C4-2B (cell line): ENCODE data around the gene IQCM.

ENCODE experiments used
- H3K27ac ChIP-seq: fragments of 450-650 bp; 2 replicates; pipeline ENCODE4 v1.5.1; 2017
- ZFX ChIP-seq: fragments of 450-650 bp; IDR thresholded peaks from 2 replicates; pipeline ENCODE4 v1.6.1; 2017
- TF ChIP-seq, protein P1 (sequence below): fragments of 450-650 bp; conservative IDR thresholded peaks from 2 replicates; pipeline ENCODE4 v1.5.1; 2017; ENCODE audit warnings: mild to moderate bottlenecking

IQCM gene

DNA sequence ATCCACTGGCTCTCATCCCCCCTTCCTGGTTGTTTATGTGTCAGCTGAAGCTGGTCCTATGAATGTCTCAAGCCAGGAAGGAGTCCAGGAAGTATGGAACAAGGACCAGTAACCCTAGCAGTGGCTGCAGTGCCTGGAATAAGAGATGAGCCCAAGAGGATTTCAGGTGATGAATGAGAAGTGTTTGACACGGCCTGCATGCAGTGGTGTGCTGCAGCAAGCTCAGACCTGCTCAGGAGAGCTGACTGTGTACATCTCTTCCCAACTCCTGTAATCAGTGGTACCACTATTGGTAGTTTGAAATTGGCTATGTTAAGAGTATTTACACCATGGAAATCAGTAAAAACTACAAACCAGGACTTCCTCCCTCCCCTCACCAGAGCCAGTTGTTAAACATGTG, 88.0 kb downstream of the IQCM start:
- H3K27ac ChIP-seq, result no peak overlapping the region
- TF ChIP-seq, protein P1, sequence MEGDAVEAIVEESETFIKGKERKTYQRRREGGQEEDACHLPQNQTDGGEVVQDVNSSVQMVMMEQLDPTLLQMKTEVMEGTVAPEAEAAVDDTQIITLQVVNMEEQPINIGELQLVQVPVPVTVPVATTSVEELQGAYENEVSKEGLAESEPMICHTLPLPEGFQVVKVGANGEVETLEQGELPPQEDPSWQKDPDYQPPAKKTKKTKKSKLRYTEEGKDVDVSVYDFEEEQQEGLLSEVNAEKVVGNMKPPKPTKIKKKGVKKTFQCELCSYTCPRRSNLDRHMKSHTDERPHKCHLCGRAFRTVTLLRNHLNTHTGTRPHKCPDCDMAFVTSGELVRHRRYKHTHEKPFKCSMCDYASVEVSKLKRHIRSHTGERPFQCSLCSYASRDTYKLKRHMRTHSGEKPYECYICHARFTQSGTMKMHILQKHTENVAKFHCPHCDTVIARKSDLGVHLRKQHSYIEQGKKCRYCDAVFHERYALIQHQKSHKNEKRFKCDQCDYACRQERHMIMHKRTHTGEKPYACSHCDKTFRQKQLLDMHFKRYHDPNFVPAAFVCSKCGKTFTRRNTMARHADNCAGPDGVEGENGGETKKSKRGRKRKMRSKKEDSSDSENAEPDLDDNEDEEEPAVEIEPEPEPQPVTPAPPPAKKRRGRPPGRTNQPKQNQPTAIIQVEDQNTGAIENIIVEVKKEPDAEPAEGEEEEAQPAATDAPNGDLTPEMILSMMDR, result no peak
- TF ChIP-seq ZFX, result no peak

DNA sequence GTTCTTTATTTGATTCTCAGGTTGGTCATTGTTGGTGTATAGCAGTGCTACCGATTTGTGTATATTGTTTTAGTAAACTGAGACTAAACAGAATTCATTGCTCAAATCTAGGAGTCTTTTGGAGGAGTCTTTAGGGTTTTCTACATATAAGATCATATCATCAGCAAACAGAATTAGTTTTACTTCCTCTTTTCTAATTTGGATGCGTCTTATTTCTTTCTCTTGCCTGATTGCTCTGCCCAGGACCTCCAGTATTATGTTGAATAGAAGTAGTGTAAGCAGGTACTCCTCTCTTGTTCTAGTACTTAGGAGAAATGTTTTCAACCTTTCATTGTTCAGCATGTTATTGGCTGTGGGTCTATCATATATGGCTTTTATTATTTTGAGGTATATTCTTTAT, 92.6 kb downstream of the IQCM start:
- H3K27ac ChIP-seq, result no peak overlapping the region
- no peak for TF ChIP-seq ZFX
- TF ChIP-seq, protein P1, result no peak

DNA sequence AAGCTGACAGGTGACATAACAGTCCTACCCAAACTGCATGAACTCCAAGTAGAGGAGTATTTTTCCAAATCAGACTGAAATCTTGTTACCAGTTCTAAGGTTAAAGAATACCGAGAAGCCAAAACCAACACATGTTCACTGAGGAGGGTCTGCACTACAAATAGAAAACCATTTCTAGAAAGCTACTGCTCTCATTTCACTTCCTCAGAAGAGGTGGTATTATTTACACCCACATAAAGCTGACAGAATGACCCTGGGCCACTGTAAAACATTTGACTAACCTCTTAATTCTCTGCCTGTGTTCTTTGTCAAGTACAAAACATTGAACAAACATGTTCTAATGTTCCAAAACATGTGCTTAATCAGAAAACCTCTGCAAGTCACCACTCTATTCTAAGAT, 95.8 kb downstream of the IQCM start:
- H3K27ac ChIP-seq, result no peak overlapping the region
- TF ChIP-seq, protein P1, result no peak
- TF ChIP-seq ZFX, result no peak

DNA sequence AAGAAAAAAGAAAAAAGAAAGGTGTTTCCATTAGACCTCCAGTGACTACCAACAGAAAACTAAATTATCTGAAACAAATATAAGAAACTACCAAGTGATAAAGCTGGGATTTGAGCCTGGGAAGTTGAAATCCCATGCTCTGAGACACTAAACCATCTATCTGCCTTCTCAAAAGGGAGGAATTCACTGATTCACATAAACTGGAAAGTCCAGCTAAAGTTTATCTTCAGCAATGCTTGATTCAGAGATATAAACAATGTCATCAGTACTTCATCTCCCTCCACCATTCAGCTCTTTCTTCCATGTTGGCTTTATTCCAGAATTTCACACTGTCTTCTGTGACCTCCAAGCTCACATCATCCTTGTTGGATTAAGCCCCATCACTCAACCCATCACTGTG, 96.3 kb downstream of the IQCM start:
- no peak for TF ChIP-seq ZFX
- TF ChIP-seq, protein P1, result no peak
- H3K27ac ChIP-seq, result no peak overlapping the region

DNA sequence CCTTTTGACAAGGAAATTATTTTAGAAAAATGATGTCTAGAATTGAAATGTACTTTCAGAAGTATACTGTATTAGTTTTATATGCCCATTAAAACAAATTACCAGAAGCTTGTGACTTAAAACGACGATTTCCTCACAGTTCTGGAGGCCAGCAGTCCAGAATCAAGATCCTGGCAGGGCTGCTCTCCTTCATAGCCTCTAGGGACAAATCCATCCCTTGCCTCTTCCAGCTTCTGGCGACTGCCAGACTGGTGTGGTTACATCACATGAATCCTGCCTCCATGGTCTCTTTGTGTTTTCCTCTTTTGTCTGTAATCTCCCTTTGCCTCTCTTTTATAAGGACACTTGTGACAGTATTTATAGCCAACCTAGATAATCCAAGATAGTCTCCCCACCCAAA, 97.1 kb downstream of the IQCM start:
- no peak overlapping the region for H3K27ac ChIP-seq
- TF ChIP-seq, protein P1, result no peak
- no peak for TF ChIP-seq ZFX

DNA sequence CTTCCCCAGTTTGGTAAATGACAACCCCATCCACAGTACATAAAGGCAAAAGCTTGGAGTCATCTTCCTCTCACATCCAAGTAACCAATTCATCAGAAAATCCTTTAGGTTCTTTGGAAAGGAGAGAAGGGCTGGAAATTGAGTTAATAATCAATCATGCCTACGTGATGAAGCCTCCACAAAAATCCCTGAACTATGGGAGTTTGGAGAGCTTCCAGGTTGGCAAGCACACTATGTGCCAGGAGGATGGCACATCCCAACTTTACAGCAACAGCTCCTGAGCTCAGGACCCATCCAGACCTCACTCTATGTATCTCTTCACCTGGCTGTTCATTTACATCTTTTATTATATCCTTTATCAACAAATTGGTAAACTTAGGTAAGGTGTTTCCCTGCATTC, 98.9 kb downstream of the IQCM start:
- H3K27ac ChIP-seq, result no peak overlapping the region
- TF ChIP-seq ZFX, result no peak
- TF ChIP-seq, protein P1, result no peak

DNA sequence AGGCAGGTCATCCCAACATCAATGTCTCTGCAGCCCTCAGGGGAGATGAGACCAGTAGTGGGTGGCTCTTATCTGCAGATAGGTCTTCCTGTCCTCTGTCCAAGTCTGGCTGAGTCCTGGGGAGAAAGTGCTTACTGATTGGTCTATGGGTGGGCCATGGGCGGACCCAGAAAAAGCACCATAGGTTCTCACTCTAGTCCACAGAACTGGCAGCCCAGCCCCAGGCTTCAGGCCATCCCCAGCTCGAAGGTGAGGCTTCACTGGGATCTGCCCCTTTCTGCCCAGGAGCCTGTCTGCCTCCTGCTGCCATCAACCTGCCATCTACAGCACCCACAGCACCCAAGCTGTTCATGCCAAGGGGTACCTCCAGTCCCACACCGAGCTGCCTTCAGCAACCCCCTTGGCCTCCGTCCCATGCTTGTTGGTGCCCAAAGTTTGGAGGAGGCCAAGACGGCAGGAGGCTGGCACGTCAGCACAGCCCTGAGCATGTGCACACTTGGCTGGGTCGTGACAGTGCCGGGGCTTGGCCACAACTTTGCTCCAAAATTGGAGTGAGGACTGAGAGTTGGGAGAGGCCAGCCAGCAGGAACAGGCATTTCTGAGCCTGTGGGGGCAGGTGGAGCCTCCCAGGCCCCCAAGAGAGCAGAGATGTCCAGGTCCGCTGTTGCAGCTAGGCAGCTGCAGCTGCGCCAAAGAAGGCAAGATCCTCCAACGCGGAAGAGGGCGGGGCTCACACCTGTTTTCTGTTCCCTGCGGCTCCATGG, 99.6 kb downstream of the IQCM start:
- no peak overlapping the region for H3K27ac ChIP-seq
- TF ChIP-seq, protein P1, result no peak
- no peak for TF ChIP-seq ZFX
